ENCODE data around the gene EML6. TPM values are rescaled to one million over a fixed set of nuclear protein-coding genes. Genes with fewer than 3 reads are reported as not detected.

EML6 gene
- total and polyA plus RNA-seq, 2 donors (not counting 1 experiment from before 2014, with no cell fraction given) = 0.34 to 1.3 TPM

GRCh38 chr2:54936766-54937165, 213.3 kb downstream of the EML6 start:
- H3K79me2 ChIP-seq (ENCODE audit: control insufficient read depth, insufficient read depth, low read length) = no peaks in the 10 kb centered on the region
- no peak overlapping the region for H3K27ac ChIP-seq (ENCODE audit: insufficient read depth, low read length)
- no peaks in the 10 kb centered on the region for H3K27me3 ChIP-seq (ENCODE audit: control insufficient read depth, insufficient read depth, low read length)
- no peaks in the 10 kb centered on the region for H3K9me3 ChIP-seq (ENCODE audit: control insufficient read depth, insufficient read depth, low read depth, low read length)
- DNase-seq (ENCODE audit: low read depth in 2 of 2) = no peak
- H2AFZ ChIP-seq (ENCODE audit: low read length) = no peak overlapping the region
- H3K9ac ChIP-seq (ENCODE audit: insufficient read depth, low read length) = no peak overlapping the region
- no peaks in the 10 kb centered on the region for H3K36me3 ChIP-seq (ENCODE audit: control insufficient read depth, insufficient read depth, low read length)
- no peak overlapping the region for H3K4me2 ChIP-seq (ENCODE audit: extremely low read depth, insufficient read depth, low read length)
- no peak overlapping the region for H3K4me3 ChIP-seq (replicated peaks in 1 of 4; ENCODE audit: control extremely low read depth in 1 of 4, insufficient read depth in 1 of 4, low read depth in 3 of 4, low read length in 4 of 4)
- H3K4me1 ChIP-seq (ENCODE audit: control insufficient read depth, extremely low read depth, insufficient read depth, low read length) = no peaks in the 10 kb centered on the region
- no peak for TF ChIP-seq CTCF (conservative IDR thresholded peaks at IDR 0.05 in 1 of 2, IDR thresholded peaks at IDR 0.05 in 1 of 2; ENCODE audit: low read depth in 1 of 2, low read length in 2 of 2)
- TF ChIP-seq EZH2 (IDR thresholded peaks at IDR 0.05; ENCODE audit: low read length, missing control alignments) = no peak
- H4K20me1 ChIP-seq (ENCODE audit: control insufficient read depth, extremely low read depth, insufficient read depth, low read length) = no peaks in the 10 kb centered on the region

GRCh38 chr2:54939446-54940118, 216.1 kb downstream of the EML6 start:
- no peak overlapping the region for H3K9ac ChIP-seq (ENCODE audit: insufficient read depth, low read length)
- H4K20me1 ChIP-seq (ENCODE audit: control insufficient read depth, extremely low read depth, insufficient read depth, low read length) = no peaks in the 10 kb centered on the region
- H3K4me3 ChIP-seq (replicated peaks in 1 of 4; ENCODE audit: control extremely low read depth in 1 of 4, insufficient read depth in 1 of 4, low read depth in 3 of 4, low read length in 4 of 4) = no peak overlapping the region
- no peak overlapping the region for H2AFZ ChIP-seq (ENCODE audit: low read length)
- H3K4me2 ChIP-seq (ENCODE audit: extremely low read depth, insufficient read depth, low read length) = no peak overlapping the region
- DNase-seq (ENCODE audit: low read depth in 2 of 2) = no peak
- no peaks in the 10 kb centered on the region for H3K4me1 ChIP-seq (ENCODE audit: control insufficient read depth, extremely low read depth, insufficient read depth, low read length)
- no peaks in the 10 kb centered on the region for H3K9me3 ChIP-seq (ENCODE audit: control insufficient read depth, insufficient read depth, low read depth, low read length)
- TF ChIP-seq EZH2 (IDR thresholded peaks at IDR 0.05; ENCODE audit: low read length, missing control alignments) (no peak), CTCF (conservative IDR thresholded peaks at IDR 0.05 in 1 of 2, IDR thresholded peaks at IDR 0.05 in 1 of 2; ENCODE audit: low read depth in 1 of 2, low read length in 2 of 2) (no peak)
- H3K79me2 ChIP-seq (ENCODE audit: control insufficient read depth, insufficient read depth, low read length) = no peaks in the 10 kb centered on the region
- no peaks in the 10 kb centered on the region for H3K36me3 ChIP-seq (ENCODE audit: control insufficient read depth, insufficient read depth, low read length)
- no peaks in the 10 kb centered on the region for H3K27me3 ChIP-seq (ENCODE audit: control insufficient read depth, insufficient read depth, low read length)
- H3K27ac ChIP-seq (ENCODE audit: insufficient read depth, low read length) = no peak overlapping the region

GRCh38 chr2:54940723-54941122, 217.3 kb downstream of the EML6 start:
- no peak for DNase-seq (ENCODE audit: low read depth in 2 of 2)
- Histone ChIP-seq H3K4me3 (replicated peaks in 1 of 4; ENCODE audit: control extremely low read depth in 1 of 4, insufficient read depth in 1 of 4, low read depth in 3 of 4, low read length in 4 of 4) (no peak overlapping the region), H4K20me1 (ENCODE audit: control insufficient read depth, extremely low read depth, insufficient read depth, low read length) (no peaks in the 10 kb centered on the region), H3K36me3 (ENCODE audit: control insufficient read depth, insufficient read depth, low read length) (no peaks in the 10 kb centered on the region), H3K9ac (ENCODE audit: insufficient read depth, low read length) (no peak overlapping the region), H3K9me3 (ENCODE audit: control insufficient read depth, insufficient read depth, low read depth, low read length) (no peaks in the 10 kb centered on the region), H3K27me3 (ENCODE audit: control insufficient read depth, insufficient read depth, low read length) (no peaks in the 10 kb centered on the region), H3K27ac (ENCODE audit: insufficient read depth, low read length) (no peak overlapping the region), H3K4me2 (ENCODE audit: extremely low read depth, insufficient read depth, low read length) (no peak overlapping the region), H3K4me1 (ENCODE audit: control insufficient read depth, extremely low read depth, insufficient read depth, low read length) (peaks cover 2% of the 10 kb centered on the region), H2AFZ (ENCODE audit: low read length) (no peak overlapping the region), H3K79me2 (ENCODE audit: control insufficient read depth, insufficient read depth, low read length) (no peaks in the 10 kb centered on the region)
- TF ChIP-seq CTCF (conservative IDR thresholded peaks at IDR 0.05 in 1 of 2, IDR thresholded peaks at IDR 0.05 in 1 of 2; ENCODE audit: low read depth in 1 of 2, low read length in 2 of 2) (no peak), EZH2 (IDR thresholded peaks at IDR 0.05; ENCODE audit: low read length, missing control alignments) (no peak)

Data from fibroblast of lung (primary cell).